GM18519 (cell line): ENCODE results near the gene SRGAP2B.
"Not testable (repeated sequence)": the region's sequence is repeated elsewhere in the genome, so short reads cannot be mapped to it uniquely, and the experiment has no call there.

ENCODE experiments used
- ATAC-seq: cut with Tn5 transposase; IDR thresholded peaks from one replicate; pipeline ENCODE4 v1.9.1; 2021; ENCODE audit warnings: mild to moderate bottlenecking, moderate library complexity; ENCODE audit not compliant: unreplicated experiment, low FRiP score

SRGAP2B gene

DNA sequence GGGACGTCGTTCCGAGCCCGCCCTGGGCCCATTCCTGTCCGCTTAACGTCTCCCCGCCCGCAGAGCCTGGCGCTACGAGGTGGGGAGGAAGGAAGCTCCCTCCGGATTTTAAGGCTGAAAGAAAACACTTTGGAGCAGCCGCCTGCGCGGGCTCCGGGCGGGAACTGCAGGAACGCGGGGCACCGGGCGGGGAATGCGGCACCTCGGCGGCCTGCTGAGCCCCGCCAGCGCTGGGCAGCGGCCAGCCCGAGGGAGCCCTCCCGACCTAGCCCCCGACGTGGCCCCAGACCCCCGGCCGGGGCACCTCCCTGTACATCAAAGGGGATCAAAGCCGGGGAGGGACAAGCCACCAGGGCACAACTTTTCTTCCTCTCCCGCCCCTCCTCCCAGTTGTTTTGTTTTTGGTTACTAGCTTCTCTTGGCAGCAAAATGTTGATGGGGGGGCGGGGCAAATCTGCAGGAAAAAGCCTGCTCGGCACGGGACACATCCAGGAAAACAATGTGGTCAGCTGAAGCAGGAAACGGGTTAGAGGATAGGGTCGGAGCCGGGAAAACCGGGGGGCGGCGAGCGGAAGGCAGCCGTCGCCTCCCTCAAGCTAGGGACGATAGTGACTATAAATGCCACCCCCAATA is 1.5 kb downstream of the SRGAP2B start:
- not testable (repeated sequence) for ATAC-seq

DNA sequence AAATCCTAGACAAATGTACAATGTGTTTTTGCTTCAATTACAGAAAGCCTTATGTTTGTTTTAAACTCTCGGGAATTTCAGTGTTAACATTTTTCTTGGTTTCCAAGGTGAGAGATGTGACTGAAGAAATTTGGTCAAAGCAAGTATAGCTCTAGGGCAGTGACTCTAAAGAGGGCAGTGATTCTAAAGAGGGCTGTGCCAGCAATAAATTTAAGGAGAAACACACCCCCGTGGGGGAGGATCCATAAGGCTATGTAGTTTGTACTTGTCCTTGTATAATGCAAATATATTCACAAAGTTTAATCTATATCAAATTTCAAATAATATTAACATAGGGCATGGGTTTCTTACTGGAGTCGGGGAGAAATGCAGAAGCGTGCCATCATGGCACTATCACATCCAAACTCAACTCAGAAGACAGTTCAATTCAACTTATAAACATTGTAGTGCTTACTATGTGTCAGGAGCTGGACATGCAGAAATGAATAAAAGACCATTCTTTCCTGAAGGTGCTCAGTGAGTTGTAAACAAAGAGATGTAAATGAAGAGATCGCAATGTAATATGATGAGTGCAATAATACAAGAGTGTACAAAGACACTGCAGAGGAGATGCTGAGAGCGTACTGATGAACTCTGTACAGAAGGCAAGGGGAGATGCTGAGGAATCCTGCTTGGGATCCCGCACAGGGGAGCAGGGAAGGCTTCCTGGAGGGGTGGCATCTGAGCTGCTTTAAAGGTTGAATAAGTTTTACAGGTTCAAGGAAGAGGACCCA is 12.5 kb downstream of the SRGAP2B start:
- ATAC-seq, result not testable (repeated sequence)

DNA sequence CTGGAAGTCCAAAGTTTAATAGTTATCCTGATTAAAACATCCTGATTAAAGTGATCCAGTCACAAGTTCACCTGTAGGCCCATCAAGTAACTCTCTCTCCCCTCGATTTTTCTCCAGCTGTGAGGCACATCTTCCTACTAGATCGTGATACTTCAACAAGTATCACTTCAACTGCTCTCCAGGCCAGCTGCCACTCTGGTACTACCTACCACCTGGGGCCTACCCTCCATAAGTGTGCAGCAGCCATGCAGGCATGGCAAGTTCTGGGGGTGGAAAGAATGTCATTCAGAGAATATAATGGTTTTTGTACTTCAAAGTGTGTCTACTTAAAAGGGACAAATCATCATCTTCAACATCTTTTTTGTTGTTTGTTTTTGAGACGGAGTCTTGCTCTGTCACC is 14.9 kb downstream of the SRGAP2B start:
- not testable (repeated sequence) for ATAC-seq

DNA sequence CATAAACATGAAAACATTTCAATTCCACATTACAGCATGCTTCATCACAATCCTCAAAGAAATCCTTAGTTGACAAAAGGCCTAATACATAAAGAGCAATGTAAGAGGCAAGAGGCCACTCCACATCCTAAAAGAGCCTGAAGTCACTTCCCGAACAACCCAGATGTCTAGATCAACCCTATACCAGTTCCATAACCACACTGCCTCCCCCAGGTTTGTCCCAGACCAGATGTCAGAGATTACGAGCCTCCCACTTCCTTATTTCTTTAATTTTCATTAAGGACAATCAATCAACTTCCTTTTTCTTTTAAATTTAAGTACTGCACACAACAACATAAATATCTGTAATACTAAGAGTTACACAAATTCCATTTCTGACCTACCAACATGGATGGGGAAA is 15.4 kb downstream of the SRGAP2B start:
- ATAC-seq, result not testable (repeated sequence)

DNA sequence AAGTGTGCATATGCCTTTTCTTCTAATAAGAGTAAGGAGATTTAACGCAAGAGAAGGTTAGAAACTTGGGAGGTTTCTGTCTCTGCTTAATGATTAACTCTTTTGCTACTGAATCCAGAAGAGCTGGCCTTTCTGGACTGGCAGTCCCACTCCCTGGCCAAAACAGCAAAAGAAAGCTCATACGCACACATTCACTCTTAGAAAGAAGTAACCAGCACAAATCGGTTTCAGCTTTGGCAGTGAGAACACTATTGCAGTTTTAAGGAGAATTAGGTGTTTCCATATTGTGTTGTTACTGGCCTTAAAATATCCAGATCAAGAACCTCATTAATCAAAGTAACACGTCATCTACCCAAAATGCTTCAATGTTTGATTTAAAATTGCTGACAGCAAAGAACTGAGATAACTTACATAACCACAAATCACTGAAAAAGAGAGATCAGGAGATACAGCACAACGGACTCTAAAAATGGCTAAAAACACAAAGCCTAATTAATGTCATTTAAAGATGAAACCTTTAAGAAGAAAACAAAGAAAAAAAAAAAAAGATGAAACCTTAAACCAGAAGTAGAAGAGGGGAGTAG is 16.2 kb downstream of the SRGAP2B start:
- ATAC-seq, result not testable (repeated sequence)

DNA sequence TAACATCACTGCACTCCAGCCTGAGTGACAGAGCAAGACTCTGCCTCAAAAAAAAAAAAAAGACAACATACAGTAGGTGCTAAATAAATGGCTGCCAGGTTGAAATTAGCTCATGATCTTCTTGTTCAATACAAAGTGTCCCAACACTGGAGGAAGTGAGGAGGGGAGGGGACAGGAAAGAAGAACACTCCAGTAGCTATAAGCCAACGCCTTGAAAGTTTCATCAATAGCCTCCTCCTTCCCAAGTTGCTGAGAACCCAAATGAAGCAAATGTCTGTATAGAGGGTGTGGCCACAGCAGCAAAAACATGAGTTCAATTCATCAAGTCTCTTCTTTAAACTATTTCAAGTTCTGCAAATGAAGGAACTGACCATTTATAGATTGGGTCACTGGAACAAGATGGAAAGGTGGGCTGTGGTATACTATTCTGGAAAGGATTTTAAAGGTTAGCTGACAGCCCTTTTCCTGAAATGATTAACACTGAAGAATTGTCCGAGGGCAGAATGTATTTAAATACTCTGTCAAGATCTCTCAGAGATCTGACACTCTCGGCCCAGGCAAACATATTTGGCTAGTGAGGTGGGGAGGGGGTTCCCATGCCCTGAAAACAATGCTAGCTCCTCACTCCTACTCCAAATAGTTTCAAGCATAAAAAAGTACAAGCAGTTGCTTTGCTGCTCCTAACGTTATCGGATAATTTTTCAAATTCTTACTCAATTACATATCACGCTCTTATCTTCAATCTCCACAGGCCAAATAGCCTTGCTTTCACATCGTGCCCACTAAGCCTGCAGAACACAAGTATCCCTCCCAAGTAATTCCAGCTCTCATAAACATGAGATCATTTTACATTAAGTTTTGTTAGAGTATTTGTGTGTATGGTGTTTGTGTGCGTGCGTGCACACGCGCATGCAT is 17.0 kb downstream of the SRGAP2B start:
- ATAC-seq, result not testable (repeated sequence)

DNA sequence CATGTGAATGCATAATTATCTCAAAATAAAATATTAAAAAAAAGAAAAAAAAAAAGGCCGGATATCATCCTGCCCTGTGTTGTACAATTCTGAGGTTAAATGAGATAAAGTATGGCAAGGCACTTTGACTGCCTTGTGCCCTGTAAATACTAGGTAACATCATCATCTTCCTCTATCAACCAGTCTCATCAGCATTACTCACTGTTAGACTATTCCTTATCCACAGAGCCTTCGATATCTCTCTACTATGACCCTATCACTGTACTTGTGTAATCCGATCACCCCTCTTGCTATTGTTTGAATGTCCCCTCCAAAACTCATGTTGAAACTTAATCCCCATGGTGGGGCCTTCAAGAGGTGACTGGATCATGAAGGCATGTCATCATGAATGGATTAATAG is 18.3 kb downstream of the SRGAP2B start:
- not testable (repeated sequence) for ATAC-seq

DNA sequence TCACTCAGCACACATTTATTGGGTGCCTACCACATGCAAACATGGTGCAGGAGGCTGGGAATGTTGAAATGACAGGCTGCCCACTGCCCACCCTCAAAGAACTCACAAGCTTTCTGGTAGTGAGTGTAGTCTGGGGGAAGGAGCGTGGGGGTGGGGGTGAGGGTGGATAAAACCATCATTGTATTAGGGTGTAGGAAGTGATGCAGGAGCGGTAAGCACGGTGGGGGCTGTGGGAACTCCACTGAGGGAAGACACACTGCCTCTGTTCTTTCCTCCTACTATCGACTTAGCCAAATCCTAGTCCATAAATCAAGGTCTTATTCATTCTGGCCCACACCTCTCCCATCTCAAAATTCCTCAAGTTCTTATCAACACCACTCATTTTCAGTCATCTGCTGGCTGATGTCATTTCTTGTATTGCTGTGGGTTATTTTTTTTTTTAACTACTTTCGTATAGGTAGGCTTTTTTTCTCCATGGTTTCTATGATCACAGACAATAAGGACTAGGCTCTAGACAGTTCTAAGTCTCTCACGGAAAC is 21.0 kb downstream of the SRGAP2B start:
- not testable (repeated sequence) for ATAC-seq

DNA sequence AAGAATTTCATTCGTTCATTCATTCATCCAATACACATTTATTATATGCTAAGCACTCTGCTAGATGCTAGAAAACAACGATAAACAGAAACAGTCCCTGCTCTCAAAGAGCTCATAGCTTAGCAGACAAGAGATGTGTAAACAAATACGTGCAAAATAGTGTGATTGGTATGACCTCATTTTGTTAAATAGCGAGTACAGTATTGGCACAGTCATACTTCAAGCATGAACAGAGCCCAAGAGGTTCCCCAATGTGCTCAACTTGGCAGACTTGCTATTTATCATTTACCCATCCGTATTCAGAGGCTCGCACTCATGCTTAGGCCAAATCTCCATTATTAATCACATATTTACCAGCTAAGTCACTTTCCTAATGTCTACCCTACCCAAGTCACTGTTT is 23.6 kb downstream of the SRGAP2B start:
- ATAC-seq, result not testable (repeated sequence)

DNA sequence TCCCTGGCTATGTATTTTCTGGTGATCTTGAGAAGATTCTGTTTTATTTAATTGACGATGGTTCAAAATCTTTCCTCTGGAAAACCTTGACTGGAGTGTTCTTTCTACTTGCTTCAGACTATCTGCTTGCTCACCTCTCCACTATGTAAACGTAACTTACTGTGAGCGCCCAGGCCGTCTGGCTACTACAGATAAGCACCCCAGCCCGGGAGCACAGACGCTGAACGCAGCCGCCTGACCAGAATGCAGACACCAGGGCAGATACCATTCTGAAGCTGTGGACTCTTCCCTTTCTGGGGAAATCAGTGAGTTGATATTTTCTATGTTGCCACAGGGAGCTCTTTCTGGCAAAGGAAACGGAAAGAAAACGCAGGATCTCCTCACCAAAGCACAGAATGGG is 28.6 kb downstream of the SRGAP2B start:
- ATAC-seq, result not testable (repeated sequence)

DNA sequence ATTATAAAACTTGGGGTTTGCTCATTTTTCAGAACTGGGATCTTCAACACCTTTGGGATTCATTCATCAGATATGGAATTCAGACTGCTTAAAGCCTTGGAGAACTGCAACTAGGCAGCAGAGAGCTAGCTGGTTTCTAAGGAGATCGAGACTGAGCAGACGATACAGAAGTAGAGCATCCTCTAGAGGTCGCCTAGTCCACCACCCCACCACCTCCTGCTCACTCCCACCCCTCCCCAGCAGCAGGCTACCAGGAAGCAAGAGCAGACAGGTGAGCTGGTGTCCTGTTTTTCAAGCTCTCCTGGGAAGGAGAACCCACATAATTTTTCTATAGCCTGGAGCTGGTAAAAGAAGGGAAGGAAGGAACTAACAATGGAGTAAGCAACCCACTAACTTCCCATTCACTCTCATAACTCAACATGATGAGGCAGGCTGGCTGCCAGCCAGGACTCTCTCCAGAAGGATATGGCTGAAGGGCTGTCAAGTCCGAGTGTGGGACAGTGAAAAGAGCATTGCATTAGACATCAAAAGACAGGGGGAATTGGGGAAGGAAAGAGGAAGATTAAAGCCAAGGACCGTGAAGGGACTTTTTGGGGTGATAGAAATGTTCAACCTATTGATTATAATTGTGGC is 29.8 kb downstream of the SRGAP2B start:
- ATAC-seq, result not testable (repeated sequence)

DNA sequence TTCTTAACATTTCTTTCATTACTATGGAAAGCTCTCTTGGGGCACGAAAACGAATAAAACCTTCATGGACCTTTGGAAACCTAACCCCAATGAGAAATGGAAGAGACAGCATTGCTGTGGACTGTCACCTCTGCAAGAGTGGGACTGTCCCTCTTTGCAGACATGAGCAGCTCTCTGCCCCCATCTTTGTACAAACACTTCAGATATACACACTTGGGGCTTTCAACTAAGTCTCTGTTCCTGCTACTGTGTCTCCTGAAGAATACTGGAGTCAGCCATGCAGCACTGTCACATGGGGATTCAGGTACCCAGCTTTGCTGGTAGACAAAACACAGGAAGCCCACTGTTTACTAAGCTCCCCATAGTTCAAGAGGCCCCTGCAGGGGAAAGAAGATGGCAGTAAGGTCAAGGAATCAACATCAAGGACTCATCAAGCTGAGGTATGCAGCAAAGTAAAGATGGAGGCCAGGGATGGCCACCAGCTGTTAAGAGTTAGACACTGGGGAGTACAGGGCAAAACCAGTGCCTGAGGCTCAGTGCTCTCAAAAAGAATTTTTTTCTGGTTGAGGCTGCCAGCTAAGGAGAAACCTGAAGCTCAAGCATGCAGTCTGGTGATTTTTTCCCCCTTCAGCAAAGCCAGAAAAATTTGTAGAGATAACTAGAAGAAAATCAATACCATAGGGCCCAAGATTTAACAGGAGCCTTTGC is 31.0 kb downstream of the SRGAP2B start:
- ATAC-seq, result not testable (repeated sequence)

DNA sequence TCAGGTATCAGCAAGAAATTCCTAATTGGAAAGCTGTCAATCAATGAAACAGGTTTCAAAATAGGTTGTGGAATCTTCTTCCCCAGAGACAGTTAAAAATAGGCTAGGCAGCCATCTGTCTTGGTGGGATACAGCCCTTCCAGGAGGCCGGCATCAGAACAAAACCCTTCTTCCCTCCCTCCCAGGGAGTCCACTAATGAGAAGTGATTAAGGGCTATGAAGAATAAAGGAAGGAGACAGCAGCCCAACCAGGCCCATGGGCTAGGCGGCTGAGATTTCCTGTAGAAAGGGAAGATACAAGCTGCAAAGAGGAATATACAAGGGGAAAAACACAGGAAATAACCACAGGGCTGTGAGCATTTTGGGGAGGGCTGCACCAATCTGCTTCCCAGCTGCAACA is 31.8 kb downstream of the SRGAP2B start:
- not testable (repeated sequence) for ATAC-seq

DNA sequence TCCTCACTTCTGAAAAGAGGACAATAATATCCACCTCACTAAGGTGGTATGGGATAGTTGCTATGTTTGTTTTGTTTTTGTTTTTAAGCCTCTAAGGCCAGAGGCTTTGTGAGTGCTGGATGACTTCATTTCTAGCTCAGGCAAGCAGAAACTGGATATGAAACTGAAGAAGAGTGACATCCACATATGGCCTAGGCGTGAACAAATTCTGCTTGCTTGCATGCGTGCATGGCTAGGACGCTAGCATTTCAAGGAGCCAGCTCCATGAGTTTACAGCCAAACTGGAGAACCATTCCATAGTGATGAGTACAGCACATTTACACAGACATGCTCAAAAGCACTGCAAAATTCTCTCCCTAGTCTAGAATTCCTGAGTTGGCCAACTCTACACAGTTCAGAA is 36.9 kb downstream of the SRGAP2B start:
- peak; percentile 28 for ATAC-seq

DNA sequence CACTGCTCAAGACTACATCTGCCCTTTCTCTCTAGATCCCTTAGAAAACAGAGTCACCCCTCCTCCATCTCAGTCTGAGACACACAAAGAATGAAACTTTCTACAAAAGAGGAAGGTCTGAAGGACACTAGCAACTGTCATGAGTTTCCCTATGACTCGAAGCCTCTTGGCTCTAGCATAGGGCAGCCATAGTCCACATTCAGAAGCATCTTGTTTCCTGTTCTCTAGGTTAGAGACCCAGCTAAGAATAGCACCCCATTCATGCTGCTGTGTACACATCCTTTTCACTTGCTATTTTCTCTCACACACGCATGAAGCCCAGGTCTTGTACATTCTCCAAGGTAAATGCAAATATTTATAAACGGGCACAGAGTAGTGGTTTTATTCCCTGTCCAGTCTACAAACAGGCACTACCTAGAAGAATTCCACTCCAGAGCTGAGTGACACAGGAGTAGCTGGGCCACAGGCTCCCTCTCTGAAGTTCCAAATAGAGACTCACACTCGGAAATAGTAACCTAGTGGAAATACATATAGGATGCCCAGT is 39.8 kb downstream of the SRGAP2B start:
- peak; percentile 98 for ATAC-seq

DNA sequence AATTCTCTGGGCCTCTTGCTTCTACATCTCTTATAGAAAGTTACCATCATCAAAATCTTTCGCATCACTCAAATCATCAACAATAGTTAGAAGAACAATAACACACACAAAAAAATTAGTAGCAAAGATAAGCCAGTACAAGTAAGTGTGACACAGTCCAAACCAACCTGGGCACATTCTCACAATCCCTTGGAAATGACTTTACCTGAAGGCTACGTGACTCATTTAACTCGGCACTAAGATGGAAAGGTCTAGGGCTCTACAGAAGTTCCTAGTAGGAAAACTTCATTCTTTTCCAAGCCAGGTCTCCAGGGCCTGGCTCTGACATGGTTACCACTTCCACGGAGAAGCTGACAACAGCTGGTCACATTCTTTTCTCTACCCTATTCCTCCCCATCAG is 41.7 kb downstream of the SRGAP2B start:
- not testable (repeated sequence) for ATAC-seq

DNA sequence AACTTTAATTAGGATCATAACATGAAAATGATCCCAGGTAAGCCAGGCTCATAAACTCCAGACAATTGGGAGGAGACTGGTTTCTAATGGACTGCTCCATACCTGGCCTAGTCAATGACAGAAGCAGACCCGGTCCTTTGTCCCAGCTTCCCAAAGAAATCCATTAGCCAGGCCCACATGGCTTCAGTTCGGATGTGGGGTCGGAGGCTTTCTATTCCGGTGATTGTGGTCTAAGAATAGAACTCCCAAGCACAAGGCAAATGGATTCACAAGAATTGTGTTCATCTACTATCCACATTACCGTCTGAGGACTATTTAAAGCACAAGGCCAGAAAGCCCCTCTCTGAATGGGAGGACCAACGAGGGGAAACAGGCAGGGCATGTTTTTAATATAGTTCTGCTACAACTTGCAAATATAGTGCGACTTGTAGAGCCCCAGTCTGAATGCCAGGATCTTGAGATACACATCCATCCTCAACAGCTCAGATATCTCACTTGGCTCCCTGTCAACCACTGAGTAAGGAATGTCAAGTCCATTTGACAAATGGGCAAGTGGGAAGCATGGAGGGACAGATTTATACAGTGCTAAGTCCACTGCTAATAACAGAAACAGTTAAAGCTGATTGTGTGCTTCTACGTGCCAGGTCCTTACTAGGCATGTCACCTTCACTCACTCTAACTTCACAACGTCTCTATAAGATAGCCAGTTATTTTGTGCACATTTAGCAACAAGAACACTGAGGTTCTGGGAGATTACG is 42.9 kb downstream of the SRGAP2B start:
- not testable (repeated sequence) for ATAC-seq

DNA sequence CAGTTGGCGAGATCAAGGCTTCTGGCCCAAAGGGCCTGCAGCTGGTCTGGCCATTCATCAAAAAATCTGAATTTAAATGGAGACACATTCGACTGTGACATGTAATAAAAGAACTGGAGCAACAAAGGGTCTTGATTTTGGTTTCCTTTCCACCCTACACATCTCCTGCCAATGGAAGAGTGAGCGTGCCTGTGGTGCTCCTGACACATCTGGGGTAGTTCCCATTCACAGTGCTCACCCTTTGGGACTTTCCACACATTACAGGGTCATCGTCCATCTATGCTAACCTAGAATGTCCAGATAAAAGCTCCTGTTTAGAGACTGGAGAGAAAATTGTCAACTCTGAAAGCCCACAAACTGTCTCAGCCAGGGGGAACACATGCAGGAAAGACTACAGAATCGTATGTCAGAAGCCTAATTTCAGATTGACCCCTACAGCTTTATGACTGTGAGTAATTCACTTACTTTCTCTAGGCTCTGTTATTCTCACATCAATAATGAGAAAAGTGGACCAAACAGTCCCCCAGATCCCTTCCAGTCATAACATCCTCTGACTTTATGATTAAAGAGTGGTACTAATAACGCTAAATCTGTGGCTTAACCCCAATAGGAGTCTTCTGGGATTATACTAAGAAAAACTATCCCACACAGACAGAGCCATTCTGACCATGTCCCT is 46.8 kb downstream of the SRGAP2B start:
- ATAC-seq, result not testable (repeated sequence)
